Activated T-helper 2 cell treated with anti-CD3 and anti-CD28 coated beads, Interferon-gamma antibody, Interleukin-2, Interleukin-4, amounts not matched to agents 10 μg/mL and 5 μg/mL and 100 μg/mL, durations not matched to agents 14 hours and 24 hours and 36 hours (primary cell): ENCODE data around the gene C7orf25. TPM values are rescaled to one million over a fixed set of nuclear protein-coding genes. Genes with fewer than 3 reads are reported as not detected.
A peak's percentile ranks its signal among the peaks of the same experiment; 100 is the strongest.

Experiments
- DNase-seq: peaks from one replicate; pipeline ENCODE4 v3.0.0; 2021; ENCODE audit warnings: low spot score
- H3K27ac Mint-ChIP-seq: one replicate; pipeline ENCODE4 v1.8.0; 2021; ENCODE audit warnings: mixed read lengths
- H3K27me3 Mint-ChIP-seq: one replicate; pipeline ENCODE4 v1.8.0; 2021; ENCODE audit warnings: low read depth, mixed read lengths
- H3K36me3 Mint-ChIP-seq: one replicate; pipeline ENCODE4 v1.8.0; 2021; ENCODE audit warnings: low read depth, mixed read lengths
- H3K4me1 Mint-ChIP-seq: one replicate; pipeline ENCODE4 v1.8.0; 2021; ENCODE audit warnings: low read depth, mixed read lengths
- H3K4me3 Mint-ChIP-seq: one replicate; pipeline ENCODE4 v1.8.0; 2021; ENCODE audit warnings: low read depth, mild to moderate bottlenecking, moderate library complexity, mixed read lengths
- H3K9me3 Mint-ChIP-seq: one replicate; pipeline ENCODE4 v1.8.0; 2021; ENCODE audit warnings: mixed read lengths
- intact Hi-C: fragments of 100-400 bp; cut with micrococcal nuclease; formaldehyde crosslinking; loops from one replicate; pipeline ENCODE4 v1.15.1; 2023
- total RNA-seq: library from RNA; stranded (reverse); gene quantifications from 2 replicates; pipeline ENCODE4 v1.2.3, GENCODE V29; 2022

The C7orf25 gene
- total RNA-seq, 1 donor from 2014 or later, result 4.4 TPM

GRCh38 chr7:42939457-42940240, 27.8 kb upstream of the C7orf25 start:
- Mint-ChIP-seq H3K27me3 (no peaks in the 10 kb centered on the region), H3K4me3 (no peak overlapping the region), H3K36me3 (peaks cover 50% of the 10 kb centered on the region), H3K4me1 (peaks cover 25% of the 10 kb centered on the region), H3K27ac (peak overlapping the region; percentile 54), H3K9me3 (no peaks in the 10 kb centered on the region)
- intact Hi-C loops, result loop anchor here (5.0 to 10.0 kb wide), 3 partner anchors 135 to 715 kb away; no protein-coding TSS in a partner anchor
- no peak for DNase-seq

DNA sequence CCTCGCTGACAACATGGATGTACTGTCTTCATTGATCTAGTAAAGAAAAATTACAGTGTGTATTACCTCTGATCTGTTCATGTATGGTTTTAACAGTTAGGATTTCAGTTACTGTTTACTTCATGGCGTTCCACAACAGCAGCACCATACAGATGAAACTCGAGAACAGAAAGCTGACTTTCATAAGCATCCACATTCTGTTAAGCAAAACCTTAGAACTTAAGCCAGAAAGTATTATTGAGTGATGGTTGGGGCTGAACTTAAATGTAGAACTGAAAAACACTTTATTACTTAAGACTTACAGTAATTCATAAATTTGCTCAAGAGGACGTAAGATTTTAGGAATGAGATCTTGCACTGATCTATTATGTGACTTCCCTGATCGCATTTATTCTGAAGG, 24.0 kb upstream of the C7orf25 start:
- peaks cover 38% of the 10 kb centered on the region for H3K4me1 Mint-ChIP-seq
- intact Hi-C loops, result loop anchor here (10.0 kb wide), 1 partner anchor 719 kb away; no protein-coding TSS in a partner anchor
- no peaks in the 10 kb centered on the region for H3K9me3 Mint-ChIP-seq
- H3K27me3 Mint-ChIP-seq, result no peaks in the 10 kb centered on the region
- H3K36me3 Mint-ChIP-seq, result peaks cover 66% of the 10 kb centered on the region
- DNase-seq, result no peak
- no peak overlapping the region for H3K4me3 Mint-ChIP-seq
- no peak overlapping the region for H3K27ac Mint-ChIP-seq

GRCh38 chr7:42934291-42934690, 22.4 kb upstream of the C7orf25 start:
- DNase-seq, result no peak
- H3K4me1 Mint-ChIP-seq, result peaks cover 39% of the 10 kb centered on the region
- H3K27me3 Mint-ChIP-seq, result no peaks in the 10 kb centered on the region
- H3K27ac Mint-ChIP-seq, result peak overlapping the region; percentile 21
- H3K9me3 Mint-ChIP-seq, result no peaks in the 10 kb centered on the region
- peak overlapping the region; percentile 100 for H3K4me3 Mint-ChIP-seq
- intact Hi-C loops, result loop anchor here (5.0 to 10.0 kb wide), 3 partner anchors 67 to 721 kb away; no protein-coding TSS in a partner anchor
- peaks cover 69% of the 10 kb centered on the region for H3K36me3 Mint-ChIP-seq

DNA sequence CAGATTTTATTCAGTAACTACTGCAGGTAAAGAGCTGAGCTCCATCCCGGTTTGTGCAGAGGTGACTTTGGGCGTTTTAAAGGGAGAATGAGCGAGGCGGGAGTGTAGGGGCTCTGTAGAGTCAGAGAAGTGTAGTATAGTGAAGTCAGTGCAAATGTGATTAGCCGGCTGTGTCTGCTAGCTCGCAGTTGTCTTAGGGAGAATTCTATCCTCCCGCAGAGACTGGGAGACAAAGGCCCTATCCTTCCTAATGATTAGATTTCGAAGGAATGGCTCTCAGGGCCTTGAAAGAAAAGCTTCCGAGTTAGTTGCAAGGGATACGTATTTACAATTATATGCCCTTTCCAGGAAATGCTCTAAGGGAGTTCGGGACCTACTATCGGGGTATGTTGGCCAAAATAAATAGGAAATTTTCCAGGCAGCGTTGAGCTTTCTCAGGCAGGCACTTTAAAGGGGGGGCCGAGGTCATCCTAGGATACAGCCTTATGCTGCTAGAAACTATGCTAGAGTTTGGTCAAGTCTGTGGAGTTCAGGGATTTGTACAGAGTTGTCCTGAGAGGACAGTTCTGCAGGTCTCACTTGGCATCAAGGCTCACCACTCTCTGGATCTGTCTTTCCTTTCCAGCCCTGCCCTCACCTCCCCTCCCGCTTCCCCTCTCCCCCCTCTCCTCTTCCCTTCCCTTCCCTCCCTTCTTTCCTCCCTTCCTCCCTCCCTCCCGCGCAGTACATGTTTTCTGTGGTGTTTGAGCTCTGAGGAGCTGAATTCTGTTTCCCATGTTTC, 21.1 kb upstream of the C7orf25 start:
- H3K36me3 Mint-ChIP-seq, result peaks cover 69% of the 10 kb centered on the region
- intact Hi-C loops, result loop anchor here (1.0 to 10.0 kb wide), 5 partner anchors 21 to 906 kb away; partner anchors contain the start of gene C7orf25
- no peak for DNase-seq
- peak overlapping the region; percentile 100 for H3K4me3 Mint-ChIP-seq
- peaks cover 48% of the 10 kb centered on the region for H3K4me1 Mint-ChIP-seq
- H3K27me3 Mint-ChIP-seq, result no peaks in the 10 kb centered on the region
- peak overlapping the region; percentile 99 for H3K27ac Mint-ChIP-seq
- H3K9me3 Mint-ChIP-seq, result no peaks in the 10 kb centered on the region

GRCh38 chr7:42931834-42932651, 20.2 kb upstream of the C7orf25 start, which contains the start of the genes MRPL32 and PSMA2:
MRPL32 (plus strand) TSS chr7:42932376; CDS start chr7:42932387, 11 bp downstream.
PSMA2 (minus strand) TSS chr7:42932174; CDS start chr7:42932158, 16 bp downstream.
- Mint-ChIP-seq H3K4me3 (peak within 1 kb of the TSS; percentile 100), H3K27ac (peak within 1 kb of the TSS; percentile 99), H3K36me3 (peaks cover 70% of the 10 kb centered on the region), H3K27me3 (no peaks in the 10 kb centered on the region), H3K4me1 (peaks cover 53% of the 10 kb centered on the region), H3K9me3 (no peaks in the 10 kb centered on the region)
- DNase-seq, result peak; percentile 94
- intact Hi-C loops, result loop anchor here (1.0 to 10.0 kb wide), 5 partner anchors 20 to 907 kb away; partner anchors contain the start of gene C7orf25

- DNase-seq, result no peak
- intact Hi-C loops, result loop anchor here (5.0 to 10.0 kb wide), 3 partner anchors 64 to 723 kb away; no protein-coding TSS in a partner anchor
- no peaks in the 10 kb centered on the region for H3K27me3 Mint-ChIP-seq
- peak overlapping the region; percentile 99 for H3K27ac Mint-ChIP-seq
- H3K36me3 Mint-ChIP-seq, result peaks cover 72% of the 10 kb centered on the region
- H3K4me1 Mint-ChIP-seq, result peaks cover 58% of the 10 kb centered on the region
- no peaks in the 10 kb centered on the region for H3K9me3 Mint-ChIP-seq
- peak overlapping the region; percentile 100 for H3K4me3 Mint-ChIP-seq
Observed at GRCh38 chr7:42931447-42931833, 19.6 kb upstream of the C7orf25 start.

DNA sequence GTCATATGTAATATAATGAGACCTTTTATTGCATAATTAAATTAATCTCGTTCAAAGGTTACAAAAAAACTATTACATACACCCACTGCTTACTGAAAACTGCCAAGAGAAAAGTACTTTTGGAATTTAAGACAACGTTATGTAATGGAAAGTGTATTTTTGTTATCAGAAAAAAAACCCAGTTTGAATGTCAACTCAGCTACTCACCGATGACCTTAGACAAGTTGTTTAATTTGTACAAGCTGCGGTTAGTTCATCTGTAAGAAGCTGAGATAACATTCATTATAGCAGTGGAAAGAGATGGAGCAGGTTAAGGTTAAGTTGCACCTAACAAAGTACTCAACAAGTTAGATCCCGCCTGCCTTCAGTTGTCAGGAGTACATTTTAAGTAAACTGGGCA, 19.0 kb upstream of the C7orf25 start:
- no peaks in the 10 kb centered on the region for H3K27me3 Mint-ChIP-seq
- H3K27ac Mint-ChIP-seq, result peak overlapping the region; percentile 99
- H3K9me3 Mint-ChIP-seq, result no peaks in the 10 kb centered on the region
- peaks cover 55% of the 10 kb centered on the region for H3K4me1 Mint-ChIP-seq
- H3K4me3 Mint-ChIP-seq, result peak overlapping the region; percentile 100
- peaks cover 71% of the 10 kb centered on the region for H3K36me3 Mint-ChIP-seq
- intact Hi-C loops, result loop anchor here (5.0 to 10.0 kb wide), 3 partner anchors 64 to 724 kb away; no protein-coding TSS in a partner anchor
- no peak for DNase-seq

DNA sequence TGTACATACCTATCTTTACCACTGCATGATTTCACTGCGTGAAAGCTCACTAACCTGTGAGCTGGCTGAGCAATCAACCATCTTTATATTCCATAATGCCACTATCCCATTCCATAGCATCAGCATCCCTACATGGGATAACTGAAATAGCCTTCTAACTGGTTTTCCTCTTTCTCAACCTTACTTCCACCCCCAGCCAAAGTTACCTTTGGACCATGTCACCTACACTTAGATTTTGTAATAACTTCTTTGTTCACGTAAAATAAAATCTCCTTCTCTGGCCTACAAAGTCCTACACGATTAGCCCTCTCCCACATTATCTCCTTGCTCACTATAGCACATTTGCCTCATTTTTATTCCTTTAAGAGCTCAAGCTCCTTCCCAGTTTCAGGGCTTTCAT, 17.6 kb upstream of the C7orf25 start:
- intact Hi-C loops, result no loop called here
- no peaks in the 10 kb centered on the region for H3K9me3 Mint-ChIP-seq
- H3K4me1 Mint-ChIP-seq, result peaks cover 57% of the 10 kb centered on the region
- peaks cover 71% of the 10 kb centered on the region for H3K36me3 Mint-ChIP-seq
- DNase-seq, result no peak
- H3K27me3 Mint-ChIP-seq, result no peaks in the 10 kb centered on the region
- peak overlapping the region; percentile 54 for H3K4me3 Mint-ChIP-seq
- no peak overlapping the region for H3K27ac Mint-ChIP-seq

GRCh38 chr7:42928754-42929153, 16.9 kb upstream of the C7orf25 start:
- Mint-ChIP-seq H3K27me3 (no peaks in the 10 kb centered on the region), H3K4me1 (peaks cover 54% of the 10 kb centered on the region), H3K9me3 (no peaks in the 10 kb centered on the region), H3K36me3 (peaks cover 72% of the 10 kb centered on the region), H3K27ac (peak overlapping the region; percentile 6), H3K4me3 (peak overlapping the region; percentile 0)
- DNase-seq, result no peak
- intact Hi-C loops, result no loop called here

DNA sequence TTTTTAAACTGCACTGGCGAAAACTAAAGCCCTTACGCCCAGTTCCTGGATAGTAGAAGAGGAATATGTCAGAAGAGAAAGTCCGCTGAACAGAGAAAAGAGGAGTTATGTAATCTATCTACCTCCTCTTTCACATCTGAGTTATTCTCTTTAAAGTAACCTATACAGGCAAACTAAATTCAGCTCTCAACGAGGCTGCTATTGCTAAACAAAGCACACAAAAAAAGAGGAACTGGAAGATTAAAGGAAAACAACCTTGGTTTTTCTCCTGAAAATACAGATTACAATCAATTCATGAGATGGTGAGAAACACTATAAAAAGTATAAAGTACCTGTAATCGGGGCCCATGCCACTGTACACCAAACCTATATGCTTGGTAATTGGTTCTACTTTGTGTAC, 14.3 kb upstream of the C7orf25 start:
- intact Hi-C loops, result no loop called here
- Mint-ChIP-seq H3K27ac (no peak overlapping the region), H3K36me3 (peaks cover 87% of the 10 kb centered on the region), H3K9me3 (no peaks in the 10 kb centered on the region), H3K27me3 (no peaks in the 10 kb centered on the region), H3K4me3 (no peak overlapping the region), H3K4me1 (peaks cover 52% of the 10 kb centered on the region)
- no peak for DNase-seq

DNA sequence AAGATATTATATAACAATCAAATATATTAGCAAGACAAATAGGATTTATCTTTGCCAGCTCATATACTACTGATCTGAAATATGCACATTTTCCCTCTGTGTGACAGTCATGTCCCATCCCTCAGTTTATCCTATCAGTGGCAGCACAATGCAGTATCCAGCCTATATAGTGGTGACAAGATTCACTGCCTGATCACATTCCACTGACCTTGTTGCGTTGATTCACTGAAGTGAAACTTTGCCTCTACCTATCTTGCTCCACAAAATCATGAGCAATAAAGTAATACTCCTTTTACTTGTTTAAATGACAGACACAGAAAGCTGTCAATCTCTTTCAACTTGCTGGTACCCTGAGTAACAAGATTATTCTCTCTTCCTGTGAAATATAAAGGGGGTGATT, 13.8 kb upstream of the C7orf25 start:
- H3K4me3 Mint-ChIP-seq, result no peak overlapping the region
- H3K27ac Mint-ChIP-seq, result no peak overlapping the region
- H3K36me3 Mint-ChIP-seq, result peaks cover 87% of the 10 kb centered on the region
- H3K27me3 Mint-ChIP-seq, result no peaks in the 10 kb centered on the region
- H3K4me1 Mint-ChIP-seq, result peaks cover 50% of the 10 kb centered on the region
- intact Hi-C loops, result no loop called here
- no peaks in the 10 kb centered on the region for H3K9me3 Mint-ChIP-seq
- DNase-seq, result no peak

GRCh38 chr7:42924223-42924838, 12.5 kb upstream of the C7orf25 start:
- peaks cover 41% of the 10 kb centered on the region for H3K4me1 Mint-ChIP-seq
- no peak for DNase-seq
- peaks cover 88% of the 10 kb centered on the region for H3K36me3 Mint-ChIP-seq
- intact Hi-C loops, result no loop called here
- H3K4me3 Mint-ChIP-seq, result no peak overlapping the region
- no peaks in the 10 kb centered on the region for H3K27me3 Mint-ChIP-seq
- no peaks in the 10 kb centered on the region for H3K9me3 Mint-ChIP-seq
- no peak overlapping the region for H3K27ac Mint-ChIP-seq
